HG02973 (cell line): ENCODE results near the gene CRYBB3.
"Not testable (repeated sequence)": the region's sequence is repeated elsewhere in the genome, so short reads cannot be mapped to it uniquely, and the experiment has no call there.

Experiments used
- ATAC-seq: cut with Tn5 transposase; IDR thresholded peaks from one replicate; pipeline ENCODE4 v1.9.1; 2021; ENCODE audit warnings: moderate library complexity; ENCODE audit not compliant: unreplicated experiment

The CRYBB3 gene

DNA sequence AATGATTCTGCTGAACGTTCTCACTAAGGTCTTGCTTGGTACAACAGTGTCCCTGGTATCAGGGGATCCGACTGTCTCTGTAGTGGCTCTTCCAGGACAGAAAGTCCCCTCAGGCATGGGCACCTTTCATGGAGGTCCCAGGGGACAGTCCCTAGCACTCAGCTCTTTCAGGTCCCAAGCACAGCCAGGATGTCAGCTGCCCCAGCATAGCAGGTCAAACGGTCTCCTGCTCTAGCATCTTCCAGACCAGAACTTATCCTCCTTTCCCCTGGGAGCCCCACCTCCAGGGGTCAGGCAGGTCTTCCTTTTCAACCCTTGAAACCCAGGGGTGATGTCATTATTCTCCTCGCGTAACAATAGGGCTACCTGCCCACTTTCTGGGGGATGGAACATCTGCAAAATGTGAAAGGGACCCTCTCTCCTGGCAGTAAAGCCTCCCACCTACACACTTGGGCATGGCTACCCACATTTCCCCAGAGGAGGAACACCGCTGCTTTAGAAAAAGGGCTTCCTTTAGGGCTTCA, 24.7 kb upstream of the CRYBB3 start:
- no peak for ATAC-seq

DNA sequence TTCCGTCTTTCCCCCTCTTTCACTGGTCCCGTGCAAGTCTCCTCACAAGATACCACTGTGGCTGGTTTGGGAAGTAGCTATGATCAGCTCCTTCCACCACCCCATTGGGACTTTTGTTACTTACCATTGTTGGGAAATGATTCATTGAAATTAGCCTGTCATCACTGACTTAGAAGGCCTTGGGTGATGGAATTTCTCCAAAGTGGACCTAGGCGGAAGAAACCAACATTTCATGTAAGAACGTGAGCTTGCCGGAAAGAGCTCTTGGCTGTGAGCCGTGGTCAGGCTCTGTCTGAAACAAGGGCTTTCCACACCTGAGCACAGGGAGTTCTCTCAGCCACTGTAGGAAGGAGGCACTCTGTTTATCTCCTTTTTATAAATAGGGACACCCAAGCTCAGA, 23.5 kb upstream of the CRYBB3 start:
- no peak for ATAC-seq

DNA sequence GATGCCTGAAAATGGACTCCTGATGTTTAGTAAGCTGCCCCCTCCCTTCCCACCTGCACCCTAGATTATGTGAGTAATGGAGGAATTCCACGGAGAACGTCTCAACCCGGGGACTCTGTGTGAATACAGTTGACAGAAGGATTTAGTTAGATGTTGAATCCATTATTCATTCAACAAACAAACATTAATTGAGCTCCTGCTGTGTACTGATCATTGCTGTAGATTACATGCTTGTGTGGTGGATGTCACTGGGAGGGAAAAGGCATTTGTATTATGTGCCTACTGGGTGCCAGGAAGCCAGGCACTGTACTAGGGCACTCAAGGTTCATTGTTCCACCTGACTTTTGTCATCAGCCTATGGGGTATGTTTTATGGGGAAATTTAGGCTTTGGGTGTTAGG, 22.9 kb upstream of the CRYBB3 start:
- ATAC-seq: no peak

DNA sequence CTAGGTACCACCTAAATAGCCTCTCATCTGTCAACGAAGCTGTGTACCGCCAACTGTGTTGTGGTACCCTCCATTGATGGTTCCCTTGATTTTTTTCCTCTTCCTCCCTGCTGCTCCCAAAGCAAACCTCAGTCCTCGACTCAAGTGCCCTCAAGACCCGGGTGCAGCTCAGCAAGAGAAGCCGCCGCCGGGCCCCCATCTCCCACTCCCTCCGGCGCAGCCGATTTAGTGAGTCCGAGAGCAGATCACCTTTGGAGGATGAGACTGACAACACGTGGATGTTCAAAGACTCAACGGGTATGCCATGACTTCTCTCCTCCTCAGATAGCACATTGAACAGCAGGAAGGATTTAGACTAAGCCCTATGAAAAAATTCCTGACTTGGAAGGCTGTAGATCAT, 22.4 kb upstream of the CRYBB3 start:
- ATAC-seq: no peak

DNA sequence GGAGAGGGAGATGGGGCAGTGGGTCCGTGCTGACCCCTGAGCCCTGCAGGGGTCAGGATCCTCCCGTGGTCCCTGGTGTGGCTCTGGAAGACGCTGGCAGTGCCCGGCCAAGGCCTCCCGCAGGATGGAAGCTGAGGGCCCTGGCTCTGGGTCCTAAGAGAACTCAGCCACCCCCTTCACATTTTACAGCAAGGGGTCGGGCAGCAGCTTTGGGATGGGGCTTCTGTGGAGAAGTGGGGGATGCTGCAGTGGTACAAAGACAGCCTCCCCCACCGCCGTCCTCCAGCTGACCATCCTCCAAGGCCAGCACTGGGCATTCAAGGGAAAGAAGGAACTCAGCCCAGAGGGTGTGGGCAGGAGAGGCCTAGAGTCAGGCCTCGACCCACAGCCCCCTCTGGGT, 21.8 kb upstream of the CRYBB3 start:
- no peak for ATAC-seq

DNA sequence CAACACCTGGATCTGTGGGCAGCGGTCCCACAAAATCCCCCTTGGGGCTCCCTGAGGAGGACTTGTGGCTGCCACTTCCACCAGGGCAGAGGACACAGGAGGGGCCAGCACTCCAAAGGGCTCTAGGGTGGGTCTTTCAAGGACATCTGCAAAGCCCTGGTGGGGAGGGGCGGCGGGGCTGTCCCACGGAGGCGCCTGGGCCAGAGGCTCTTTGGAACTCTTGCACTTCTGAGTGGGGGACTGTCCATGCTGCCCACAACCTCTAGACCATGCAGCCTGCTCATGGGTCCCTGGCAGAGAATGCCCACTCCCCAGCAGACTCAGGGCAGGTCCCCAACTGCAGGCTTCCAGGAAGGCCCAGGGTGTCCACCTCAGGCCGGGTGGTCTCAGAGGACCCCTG, 21.3 kb upstream of the CRYBB3 start:
- ATAC-seq: not testable (repeated sequence)

DNA sequence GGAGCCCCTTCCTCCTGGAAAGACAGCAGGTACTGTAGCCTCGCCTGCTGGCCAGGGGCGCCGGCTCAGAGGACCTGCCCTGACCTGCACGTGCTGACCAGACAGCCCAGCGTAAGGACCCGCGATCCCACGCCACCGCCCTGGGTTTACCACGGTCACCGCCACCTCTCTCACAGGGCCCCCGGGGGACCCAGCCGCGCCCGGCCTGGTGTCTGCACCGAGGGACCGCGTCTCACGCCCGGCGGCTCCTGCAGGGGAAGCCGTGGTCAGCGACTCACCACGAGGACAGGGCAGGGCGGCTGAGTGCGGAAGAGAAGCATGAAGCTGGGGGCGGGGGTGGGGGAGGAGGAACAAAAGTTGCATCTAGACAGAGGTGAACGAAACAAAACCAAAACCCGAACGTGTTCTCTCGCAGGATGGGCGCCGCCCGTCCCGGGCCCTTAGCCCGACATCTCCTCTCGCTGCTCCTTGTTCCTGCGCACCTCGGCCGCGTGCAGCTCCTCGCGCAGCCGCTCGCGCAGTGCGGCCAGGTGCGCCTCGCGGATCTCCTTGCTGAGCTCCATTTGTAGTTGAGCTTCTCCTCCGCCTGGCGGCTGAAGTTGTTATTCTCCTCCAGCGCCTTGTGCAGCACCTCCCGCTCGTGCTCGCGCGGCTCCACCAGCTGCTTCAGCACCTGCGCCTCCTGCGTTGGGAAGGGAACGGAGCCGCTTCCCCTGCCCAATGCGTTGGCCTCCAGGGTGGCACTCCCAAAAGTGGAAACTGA, 20.6 kb upstream of the CRYBB3 start:
- not testable (repeated sequence) for ATAC-seq

DNA sequence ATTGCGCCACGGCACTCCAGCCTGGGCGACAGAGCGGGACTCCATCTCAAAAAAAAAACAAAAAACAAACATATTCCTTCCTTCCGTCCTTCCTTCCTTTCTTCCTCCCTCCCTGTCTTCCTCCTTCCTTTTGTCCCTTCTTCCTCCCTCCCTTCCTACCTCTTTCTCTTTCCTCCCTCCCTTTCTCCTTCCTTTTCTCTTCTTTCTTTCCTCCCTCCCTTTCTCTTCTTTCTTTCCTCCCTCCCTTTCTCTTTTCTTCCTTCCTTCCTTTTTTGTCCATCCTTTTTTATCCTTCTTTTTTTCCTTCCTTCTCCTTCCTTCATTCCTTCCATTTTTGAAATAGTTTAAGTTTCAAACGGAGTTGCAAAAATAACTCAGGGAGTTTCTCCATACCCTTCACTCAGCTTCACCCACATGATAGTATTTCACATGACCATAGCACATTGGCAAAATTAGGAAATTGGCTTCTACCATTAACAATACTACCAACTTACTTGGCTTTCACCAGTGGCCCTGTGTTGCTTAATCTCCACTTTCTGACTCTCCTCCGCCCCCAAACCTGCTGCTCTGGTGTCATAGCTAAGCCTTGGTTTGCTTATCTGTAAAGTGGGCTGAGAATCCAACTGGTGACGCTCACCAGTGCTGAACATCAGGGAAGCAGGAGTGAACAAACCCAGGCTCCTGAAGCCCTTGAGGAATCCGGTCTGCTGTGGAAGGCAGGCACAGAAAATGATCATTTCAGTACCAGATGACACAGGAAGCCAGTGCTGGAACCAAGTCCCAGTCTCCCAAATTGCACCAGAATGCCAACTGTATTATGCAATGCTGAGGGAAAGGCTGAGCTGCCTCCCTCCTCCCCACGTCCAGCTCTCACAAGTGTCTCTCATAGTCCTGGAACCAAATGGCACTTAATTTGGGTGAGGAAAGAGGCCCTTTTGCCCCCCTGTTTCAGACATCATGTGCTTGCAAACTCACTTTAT, 17.2 kb upstream of the CRYBB3 start:
- no peak for ATAC-seq

DNA sequence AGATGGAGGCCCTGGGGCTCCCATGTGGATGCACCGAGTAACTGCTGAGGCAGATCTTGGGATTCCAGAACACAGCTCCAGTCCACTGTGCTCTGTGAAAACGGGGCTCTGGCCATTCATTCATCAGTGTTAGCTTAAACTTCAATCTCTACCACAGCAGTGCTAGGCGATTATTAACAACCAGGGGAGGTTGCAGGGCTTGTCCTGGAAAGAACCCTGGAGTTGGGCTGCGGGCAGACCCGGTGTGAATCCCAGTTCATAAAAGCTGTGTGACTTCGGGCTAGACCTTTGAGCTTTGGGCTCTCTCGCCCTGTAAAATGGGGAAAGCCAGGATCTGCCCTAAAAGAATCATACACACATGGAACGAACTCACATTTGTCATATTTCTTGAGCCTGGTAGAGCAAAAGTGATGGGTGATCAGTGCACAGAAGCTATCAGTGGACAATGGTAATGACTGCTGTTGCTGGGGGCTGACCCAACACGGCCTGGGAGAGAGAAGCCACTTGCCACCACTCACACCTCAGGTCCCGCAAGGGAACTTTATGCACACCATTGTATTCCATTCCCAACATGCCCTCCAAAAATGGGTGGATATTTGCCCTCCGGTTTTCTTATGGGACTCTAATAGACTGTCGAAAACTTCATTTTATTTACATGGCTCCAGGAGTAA, 15.6 kb upstream of the CRYBB3 start:
- no peak for ATAC-seq

DNA sequence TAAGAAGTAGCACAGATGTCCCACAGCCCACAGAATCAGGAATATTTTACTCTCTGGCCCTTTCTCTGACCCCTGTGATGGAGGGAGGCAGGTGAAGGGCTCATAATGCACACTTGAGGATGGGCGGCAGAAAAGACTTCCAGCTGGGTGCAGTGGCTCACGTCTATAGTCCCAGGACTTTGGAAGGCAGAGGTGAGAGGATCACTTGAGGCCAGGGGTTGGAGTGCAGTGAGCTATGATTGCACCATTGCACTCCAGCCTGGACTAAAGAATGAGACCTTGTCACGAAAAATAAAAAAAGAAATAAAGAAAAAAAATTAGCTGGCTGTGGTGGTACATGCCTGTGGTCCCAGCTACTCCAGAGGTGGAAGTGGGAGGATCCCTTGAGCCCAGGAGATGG, 13.5 kb upstream of the CRYBB3 start:
- no peak for ATAC-seq

DNA sequence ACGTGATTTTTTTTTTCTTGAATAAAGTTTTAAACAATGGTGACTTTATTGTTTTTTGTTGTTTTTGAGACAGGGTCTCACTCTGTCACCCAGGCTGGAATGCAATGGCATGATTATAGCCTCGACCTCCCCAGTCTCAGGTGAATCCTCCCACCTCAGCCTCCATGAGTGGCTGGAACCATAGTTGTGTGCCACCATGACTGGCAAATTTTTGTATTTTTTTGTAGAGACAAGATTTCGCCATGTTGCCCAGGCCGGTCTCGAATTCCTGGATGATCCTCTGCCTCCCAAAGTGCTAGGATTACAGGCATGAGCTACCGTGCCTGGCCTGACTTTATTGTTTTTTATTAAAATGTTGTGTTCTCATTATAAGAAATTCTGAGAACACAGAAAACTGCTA, 12.2 kb upstream of the CRYBB3 start:
- ATAC-seq: no peak

DNA sequence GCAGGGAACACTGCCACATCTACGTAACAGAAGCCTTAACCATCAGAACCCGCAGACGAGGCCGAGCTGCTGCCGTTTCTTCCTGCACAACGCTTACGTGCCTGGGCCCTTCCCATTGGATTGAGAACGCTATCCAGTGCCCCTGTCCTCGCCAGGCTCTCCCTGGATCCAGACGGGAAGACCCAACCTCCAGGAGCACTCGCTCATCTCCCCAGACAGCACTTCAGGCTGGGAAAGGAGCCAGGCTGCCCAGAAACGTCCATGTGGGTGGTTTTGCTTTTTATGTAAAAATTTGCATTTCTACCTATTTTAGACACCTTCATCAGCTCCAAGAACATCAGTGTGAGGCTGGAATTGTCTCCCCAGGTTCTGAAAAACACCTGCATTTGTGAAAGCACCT, 7.3 kb upstream of the CRYBB3 start:
- ATAC-seq: no peak

DNA sequence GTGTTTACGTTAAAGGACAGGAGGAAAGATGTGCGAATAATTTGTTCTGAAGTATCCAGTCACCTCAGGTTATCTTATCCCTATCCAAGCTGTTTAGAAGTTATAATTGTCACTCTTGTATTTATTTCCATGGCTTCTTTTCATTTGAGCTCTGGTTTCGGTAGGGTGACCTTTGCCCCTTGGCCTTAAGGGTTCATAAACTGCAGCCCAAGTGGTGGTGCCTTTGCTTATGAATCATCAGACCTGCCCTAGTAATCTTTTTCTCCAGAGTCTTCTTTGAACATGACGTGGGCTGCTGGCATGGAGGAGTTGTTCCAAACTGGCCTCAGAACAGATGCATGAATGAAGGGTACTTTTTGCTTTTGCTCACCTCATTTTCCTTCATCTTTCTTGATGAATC, 6.5 kb upstream of the CRYBB3 start:
- ATAC-seq: no peak

DNA sequence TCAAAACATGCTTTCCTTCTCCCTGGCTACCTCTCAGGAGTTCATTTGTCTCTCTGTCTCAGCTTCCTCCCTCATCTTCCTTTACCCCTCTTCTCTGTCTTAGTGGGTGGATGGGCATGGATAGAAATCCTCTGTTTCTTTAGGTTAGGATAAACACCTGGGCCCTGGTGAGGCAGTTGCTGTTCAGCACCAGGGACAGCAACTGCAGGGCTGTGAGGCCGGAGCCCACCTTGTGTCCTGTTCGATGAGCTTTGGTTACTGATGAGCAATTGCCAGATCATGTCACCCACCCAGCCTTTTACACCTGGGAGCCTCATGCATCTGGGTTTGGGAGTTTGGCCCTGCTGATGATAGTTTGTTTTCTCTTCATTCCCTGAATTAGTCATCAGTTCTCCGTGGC, 6.1 kb upstream of the CRYBB3 start:
- no peak for ATAC-seq

DNA sequence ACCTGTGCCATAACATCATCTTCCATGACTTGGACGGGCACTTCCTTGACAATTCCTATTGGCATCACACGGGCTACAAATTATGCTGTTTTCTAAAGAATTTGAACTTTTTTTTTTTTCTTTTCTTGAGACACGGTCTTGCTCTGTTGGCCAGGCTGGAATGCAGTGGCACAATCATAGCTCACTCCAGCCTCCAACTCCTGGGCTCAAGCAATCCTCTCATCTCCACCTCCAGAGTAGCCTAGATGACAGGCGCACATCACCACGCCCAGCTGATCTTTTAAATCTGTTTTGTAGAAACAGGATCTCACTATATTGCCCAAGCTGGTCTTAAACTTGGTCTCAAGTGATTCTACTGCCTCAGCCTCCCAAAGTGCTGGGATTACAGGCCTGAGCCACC, 3.3 kb upstream of the CRYBB3 start:
- no peak for ATAC-seq

DNA sequence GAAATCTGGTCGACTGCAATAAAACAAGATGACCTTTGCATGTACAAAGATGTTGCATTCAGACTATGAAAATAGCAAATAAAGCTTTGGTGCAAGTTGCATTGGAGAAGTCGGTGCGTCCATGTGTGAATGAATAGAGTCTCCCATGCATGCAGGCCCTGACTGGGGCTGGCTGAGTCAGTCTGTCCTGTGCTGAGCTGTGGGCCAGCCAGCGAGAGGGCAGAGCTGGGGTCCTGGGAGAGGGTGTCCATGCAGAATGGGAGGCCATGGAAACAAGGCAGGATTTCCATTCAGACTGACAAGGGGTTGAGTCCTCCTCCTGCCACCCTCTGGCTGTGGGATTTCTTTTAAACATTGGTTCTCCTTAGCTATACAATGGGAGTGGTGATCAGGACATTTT, 2.3 kb upstream of the CRYBB3 start:
- ATAC-seq: no peak

DNA sequence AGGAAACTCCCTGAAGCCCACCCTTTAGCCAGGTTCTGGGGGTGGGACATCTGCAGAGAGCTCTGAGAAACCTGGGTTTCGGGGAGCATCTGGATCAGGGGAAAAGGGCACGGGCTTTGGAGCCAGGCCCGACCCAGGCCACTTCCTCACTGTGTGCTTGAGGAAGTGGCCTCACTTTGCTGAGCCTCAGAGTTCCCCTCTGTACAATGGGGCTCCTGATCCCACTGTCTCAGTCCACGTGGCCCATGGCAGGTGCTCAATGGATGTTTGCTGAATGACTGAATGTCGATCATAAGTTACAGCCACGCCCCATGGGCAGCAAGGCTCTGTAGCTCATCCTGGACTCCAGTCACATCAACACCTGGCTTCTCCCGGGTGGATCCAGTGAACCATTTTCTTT, 1.3 kb downstream of the CRYBB3 start:
- ATAC-seq: no peak

DNA sequence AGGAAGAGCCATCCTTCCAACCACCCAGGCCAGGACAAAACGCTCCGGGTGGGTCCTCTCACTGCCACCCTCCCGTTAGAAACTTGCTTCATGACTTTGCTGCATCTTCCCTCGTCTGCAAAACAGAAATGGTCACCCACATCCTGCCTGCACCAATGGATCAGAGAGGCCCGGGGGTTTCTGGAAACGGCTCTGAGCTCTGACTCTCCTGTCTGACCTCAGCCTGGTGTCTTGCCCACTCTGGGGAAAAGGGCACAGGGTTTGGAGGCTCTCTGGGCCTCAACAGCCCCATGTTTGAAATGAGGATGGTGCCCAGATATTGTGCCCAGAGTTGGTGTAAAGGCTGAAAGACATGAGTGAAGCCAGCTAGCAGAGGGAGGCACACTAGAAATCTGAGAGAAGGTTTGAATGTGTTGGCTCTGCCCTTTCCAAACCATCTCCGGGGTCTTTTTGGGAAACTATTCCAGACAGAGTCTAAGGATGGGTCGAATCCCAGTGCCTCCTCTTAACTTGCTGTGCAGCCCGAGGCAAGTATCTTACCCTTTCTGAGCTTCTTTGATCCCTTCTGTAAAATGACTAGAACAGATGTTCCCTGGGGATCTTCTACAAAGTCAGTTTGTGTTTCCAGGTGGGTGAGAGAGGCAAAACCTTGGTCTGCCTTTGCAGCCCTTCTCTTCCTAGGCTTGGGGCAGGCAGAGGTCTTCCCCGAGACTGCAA, 2.1 kb downstream of the CRYBB3 start:
- no peak for ATAC-seq

DNA sequence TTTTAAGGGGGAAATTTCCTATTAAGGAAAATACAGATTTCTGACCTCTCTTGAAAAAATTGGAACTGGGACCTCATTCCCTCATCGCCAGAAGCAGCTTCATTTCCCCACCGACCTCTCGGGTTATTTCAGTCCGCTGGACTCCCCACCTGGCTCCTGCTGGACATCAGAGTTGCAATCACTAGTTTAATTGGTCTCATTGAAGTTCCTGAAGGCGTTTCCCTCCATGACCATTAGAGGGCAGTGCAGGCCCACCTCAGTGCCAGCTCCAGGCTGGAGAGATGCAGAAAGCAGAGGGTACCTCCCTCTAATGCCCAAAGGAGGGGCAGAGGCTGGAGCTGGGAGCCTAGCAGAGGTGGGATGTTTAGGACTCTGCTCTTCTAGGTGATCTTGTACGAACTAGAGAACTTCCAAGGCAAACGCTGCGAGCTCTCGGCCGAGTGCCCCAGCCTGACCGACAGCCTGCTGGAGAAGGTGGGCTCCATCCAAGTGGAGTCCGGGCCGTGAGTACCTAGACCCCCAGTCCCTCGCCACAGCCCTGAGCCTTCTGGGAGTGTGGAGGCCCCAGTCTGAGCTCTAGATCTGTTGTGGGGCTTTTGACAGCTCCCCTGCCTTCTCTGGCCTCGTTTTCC, 2.7 kb downstream of the CRYBB3 start:
- ATAC-seq: no peak

DNA sequence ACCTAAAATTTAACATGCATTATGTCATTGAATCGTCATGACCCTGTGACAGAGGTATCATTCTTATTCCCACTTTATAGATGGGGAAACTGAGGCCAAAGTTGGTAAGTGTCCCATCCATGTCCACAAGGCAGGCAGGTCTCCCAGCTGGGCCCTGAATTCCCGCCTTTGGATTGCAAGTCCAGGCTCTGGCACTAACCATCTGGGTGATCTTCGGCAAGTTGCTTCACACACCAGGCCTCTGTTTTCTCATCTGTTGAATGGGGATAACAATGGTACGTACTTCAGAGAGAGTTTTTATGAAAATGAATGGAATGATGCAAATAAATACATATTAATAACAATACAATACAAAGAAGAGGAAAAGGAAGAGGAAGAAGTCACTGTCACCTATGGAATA, 3.4 kb downstream of the CRYBB3 start:
- ATAC-seq: no peak
